ENCODE data around the gene BAZ2B. TPM values are rescaled to one million over a fixed set of nuclear protein-coding genes. Genes with fewer than 3 reads are reported as not detected.

Gene BAZ2B
- total and polyA plus RNA-seq, 9 of the 15 experiments (the other 6 are each of a cell fraction or from before 2014, with no cell fraction given): 7.5 to 38.6 (median 19.8) TPM

GRCh38 chr2:159326569-159327255 is 289.6 kb downstream of the BAZ2B start (continued):
- TF ChIP-seq, protein P1, sequence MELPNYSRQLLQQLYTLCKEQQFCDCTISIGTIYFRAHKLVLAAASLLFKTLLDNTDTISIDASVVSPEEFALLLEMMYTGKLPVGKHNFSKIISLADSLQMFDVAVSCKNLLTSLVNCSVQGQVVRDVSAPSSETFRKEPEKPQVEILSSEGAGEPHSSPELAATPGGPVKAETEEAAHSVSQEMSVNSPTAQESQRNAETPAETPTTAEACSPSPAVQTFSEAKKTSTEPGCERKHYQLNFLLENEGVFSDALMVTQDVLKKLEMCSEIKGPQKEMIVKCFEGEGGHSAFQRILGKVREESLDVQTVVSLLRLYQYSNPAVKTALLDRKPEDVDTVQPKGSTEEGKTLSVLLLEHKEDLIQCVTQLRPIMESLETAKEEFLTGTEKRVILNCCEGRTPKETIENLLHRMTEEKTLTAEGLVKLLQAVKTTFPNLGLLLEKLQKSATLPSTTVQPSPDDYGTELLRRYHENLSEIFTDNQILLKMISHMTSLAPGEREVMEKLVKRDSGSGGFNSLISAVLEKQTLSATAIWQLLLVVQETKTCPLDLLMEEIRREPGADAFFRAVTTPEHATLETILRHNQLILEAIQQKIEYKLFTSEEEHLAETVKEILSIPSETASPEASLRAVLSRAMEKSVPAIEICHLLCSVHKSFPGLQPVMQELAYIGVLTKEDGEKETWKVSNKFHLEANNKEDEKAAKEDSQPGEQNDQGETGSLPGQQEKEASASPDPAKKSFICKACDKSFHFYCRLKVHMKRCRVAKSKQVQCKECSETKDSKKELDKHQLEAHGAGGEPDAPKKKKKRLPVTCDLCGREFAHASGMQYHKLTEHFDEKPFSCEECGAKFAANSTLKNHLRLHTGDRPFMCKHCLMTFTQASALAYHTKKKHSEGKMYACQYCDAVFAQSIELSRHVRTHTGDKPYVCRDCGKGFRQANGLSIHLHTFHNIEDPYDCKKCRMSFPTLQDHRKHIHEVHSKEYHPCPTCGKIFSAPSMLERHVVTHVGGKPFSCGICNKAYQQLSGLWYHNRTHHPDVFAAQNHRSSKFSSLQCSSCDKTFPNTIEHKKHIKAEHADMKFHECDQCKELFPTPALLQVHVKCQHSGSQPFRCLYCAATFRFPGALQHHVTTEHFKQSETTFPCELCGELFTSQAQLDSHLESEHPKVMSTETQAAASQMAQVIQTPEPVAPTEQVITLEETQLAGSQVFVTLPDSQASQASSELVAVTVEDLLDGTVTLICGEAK (IDR thresholded peaks at IDR 0.05): peak; percentile 65
- TF ChIP-seq, protein P1 (CRISPR knock-in tag; IDR thresholded peaks at IDR 0.05): no peak
- TF ChIP-seq ZZZ3 (IDR thresholded peaks at IDR 0.05) (no peak), JUN (IDR thresholded peaks at IDR 0.05; ENCODE audit: borderline replicate concordance, low read depth, low read length) (no peak), JUN (CRISPR knock-in tag; IDR thresholded peaks at IDR 0.05; ENCODE audit: borderline replicate concordance) (no peak), HNRNPK (IDR thresholded peaks at IDR 0.05; ENCODE audit: low read depth, low read length, poor library complexity, severe bottlenecking) (no peak), CEBPG (CRISPR knock-in tag; IDR thresholded peaks at IDR 0.05) (peak; percentile 80), CEBPG (tag; conservative IDR thresholded peaks at IDR 0.05 in 1 of 2, IDR thresholded peaks at IDR 0.05 in 1 of 2) (peak; percentile 95 to 97), XRCC3 (IDR thresholded peaks at IDR 0.05) (no peak), ZNF121 (CRISPR knock-in tag; conservative IDR thresholded peaks at IDR 0.05) (no peak), NFYB (IDR thresholded peaks at IDR 0.05; ENCODE audit: extremely low read depth, insufficient read length) (no peak), ETV5 (CRISPR knock-in tag; IDR thresholded peaks at IDR 0.05; ENCODE audit: low read depth) (no peak), DPF2 (IDR thresholded peaks at IDR 0.05) (no peak), PHF21A (IDR thresholded peaks at IDR 0.05; ENCODE audit: borderline replicate concordance, low read depth) (no peak), CHD4 (IDR thresholded peaks at IDR 0.05; ENCODE audit: insufficient read depth, insufficient replicate concordance, low read depth, low read length, poor library complexity, severe bottlenecking) (no peak), TRIM24 (IDR thresholded peaks at IDR 0.05) (peak; percentile 79 to 86; a peak in 2 of 4 replicates), LARP7 (IDR thresholded peaks at IDR 0.05) (no peak), CEBPB (tag; IDR thresholded peaks at IDR 0.05) (peak; percentile 86)
- TF ChIP-seq, protein P2, sequence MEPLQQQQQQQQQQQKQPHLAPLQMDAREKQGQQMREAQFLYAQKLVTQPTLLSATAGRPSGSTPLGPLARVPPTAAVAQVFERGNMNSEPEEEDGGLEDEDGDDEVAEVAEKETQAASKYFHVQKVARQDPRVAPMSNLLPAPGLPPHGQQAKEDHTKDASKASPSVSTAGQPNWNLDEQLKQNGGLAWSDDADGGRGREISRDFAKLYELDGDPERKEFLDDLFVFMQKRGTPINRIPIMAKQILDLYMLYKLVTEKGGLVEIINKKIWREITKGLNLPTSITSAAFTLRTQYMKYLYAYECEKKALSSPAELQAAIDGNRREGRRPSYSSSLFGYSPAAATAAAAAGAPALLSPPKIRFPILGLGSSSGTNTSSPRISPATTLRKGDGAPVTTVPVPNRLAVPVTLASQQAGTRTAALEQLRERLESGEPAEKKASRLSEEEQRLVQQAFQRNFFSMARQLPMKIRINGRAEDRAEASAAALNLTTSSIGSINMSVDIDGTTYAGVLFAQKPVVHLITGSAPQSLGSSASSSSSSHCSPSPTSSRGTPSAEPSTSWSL (CRISPR knock-in tag; IDR thresholded peaks at IDR 0.05; ENCODE audit: borderline replicate concordance): no peak

Data from K562 (cell line).